Peyer's patch (tissue), 4 donors: ENCODE data around the gene NNMT.

ENCODE experiments used
- CTCF ChIP-seq, 6 experiments: fragments of 450-650 bp in 4 of 6; fragments of 200-600 bp in 2 of 6; sonication (generic) in 1 of 6; IDR thresholded peaks; one replicate each; pipeline ENCODE4 v1.5.1; 2017 to 2019; ENCODE audit warnings: antibody characterized with exemption in 6 of 6, mild to moderate bottlenecking in 3 of 6, moderate library complexity in 1 of 6
- POLR2A ChIP-seq, 2 donors: fragments of 450-650 bp; IDR thresholded peaks; one replicate each; pipeline ENCODE4 v1.5.1; 2017; ENCODE audit warnings: antibody characterized with exemption in 2 of 2, mild to moderate bottlenecking in 2 of 2, moderate library complexity in 2 of 2

- TF ChIP-seq CTCF (IDR thresholded peaks at IDR 0.05): no peak
- no peak for TF ChIP-seq POLR2A (IDR thresholded peaks at IDR 0.05)
Observed at GRCh38 chr11:114256967-114257286, 39.3 kb upstream of the NNMT start.
